Type B pancreatic cell (in vitro differentiated cells): ENCODE data around the gene MTMR12. TPM values are rescaled to one million over a fixed set of nuclear protein-coding genes. Genes with fewer than 3 reads are reported as not detected.
A peak's percentile ranks its signal among the peaks of the same experiment; 100 is the strongest.

ENCODE experiments used
- DNase-seq: peaks from one replicate; pipeline ENCODE4 v3.0.0; 2021; ENCODE audit warnings: mixed read lengths; ENCODE audit not compliant: unreplicated experiment; ENCODE audit errors: extremely low spot score
- H3K27ac Mint-ChIP-seq: 2 replicates; pipeline ENCODE4 v1.8.0; 2021; ENCODE audit warnings: mild to moderate bottlenecking, mixed read lengths
- H3K27me3 Mint-ChIP-seq: 2 replicates; pipeline ENCODE4 v1.8.0; 2021; ENCODE audit warnings: mixed read lengths
- H3K36me3 Mint-ChIP-seq: 2 replicates; pipeline ENCODE4 v1.8.0; 2021; ENCODE audit warnings: mixed read lengths
- H3K4me1 Mint-ChIP-seq: one replicate; pipeline ENCODE4 v1.8.0; 2021; ENCODE audit warnings: mixed read lengths; ENCODE audit not compliant: unreplicated experiment
- H3K4me3 Mint-ChIP-seq: 2 replicates; pipeline ENCODE4 v1.8.0; 2021; ENCODE audit warnings: mild to moderate bottlenecking, mixed read lengths
- H3K9me3 Mint-ChIP-seq: 2 replicates; pipeline ENCODE4 v1.8.0; 2021; ENCODE audit warnings: mixed read lengths
- CTCF ChIP-seq: fragments of 200-600 bp; sonication (generic); conservative IDR thresholded peaks from 2 replicates; pipeline ENCODE4 v1.5.0; 2021; ENCODE audit warnings: antibody characterized with exemption, mild to moderate bottlenecking
- total RNA-seq: library from RNA; stranded (reverse); gene quantifications from 2 replicates; pipeline ENCODE4 v1.2.1, GENCODE V29; 2021; ENCODE audit warnings: low replicate concordance

The MTMR12 gene
- total RNA-seq, 1 donor from 2014 or later = 23.5 TPM

GRCh38 chr5:32339878-32340277 is 27.1 kb upstream of the MTMR12 start:
- H3K9me3 Mint-ChIP-seq = peaks cover 7% of the 10 kb centered on the region
- no peak overlapping the region for H3K27ac Mint-ChIP-seq
- no peak for TF ChIP-seq CTCF
- H3K4me1 Mint-ChIP-seq = no peaks in the 10 kb centered on the region
- DNase-seq = no peak
- H3K27me3 Mint-ChIP-seq = no peaks in the 10 kb centered on the region
- peaks cover 4% of the 10 kb centered on the region for H3K36me3 Mint-ChIP-seq
- H3K4me3 Mint-ChIP-seq = no peak overlapping the region

GRCh38 chr5:32339198-32339597 is 26.5 kb upstream of the MTMR12 start:
- Mint-ChIP-seq H3K27ac (no peak overlapping the region), H3K27me3 (no peaks in the 10 kb centered on the region), H3K4me3 (no peak overlapping the region), H3K4me1 (no peaks in the 10 kb centered on the region), H3K9me3 (peaks cover 10% of the 10 kb centered on the region), H3K36me3 (peaks cover 4% of the 10 kb centered on the region)
- DNase-seq = no peak
- TF ChIP-seq CTCF = no peak

GRCh38 chr5:32332966-32333365 is 20.2 kb upstream of the MTMR12 start:
- Mint-ChIP-seq H3K4me1 (peaks cover 18% of the 10 kb centered on the region), H3K9me3 (peaks cover 6% of the 10 kb centered on the region), H3K27me3 (no peaks in the 10 kb centered on the region), H3K36me3 (no peaks in the 10 kb centered on the region), H3K27ac (no peak overlapping the region), H3K4me3 (no peak overlapping the region)
- no peak for DNase-seq
- TF ChIP-seq CTCF = no peak

- Mint-ChIP-seq H3K4me1 (peaks cover 18% of the 10 kb centered on the region), H3K27ac (no peak overlapping the region), H3K27me3 (no peaks in the 10 kb centered on the region), H3K36me3 (no peaks in the 10 kb centered on the region), H3K4me3 (no peak overlapping the region), H3K9me3 (peaks cover 6% of the 10 kb centered on the region)
- TF ChIP-seq CTCF = no peak
- DNase-seq = no peak
Measured at GRCh38 chr5:32332361-32332760, 19.6 kb upstream of the MTMR12 start.

GRCh38 chr5:32331935-32332274 is 19.2 kb upstream of the MTMR12 start:
- DNase-seq = no peak
- no peaks in the 10 kb centered on the region for H3K36me3 Mint-ChIP-seq
- peaks cover 18% of the 10 kb centered on the region for H3K4me1 Mint-ChIP-seq
- TF ChIP-seq CTCF = no peak
- peak overlapping the region; percentile 61 for H3K4me3 Mint-ChIP-seq
- peaks cover 6% of the 10 kb centered on the region for H3K9me3 Mint-ChIP-seq
- H3K27me3 Mint-ChIP-seq = no peaks in the 10 kb centered on the region
- peak overlapping the region; percentile 90 for H3K27ac Mint-ChIP-seq
